C4-2B (cell line): Measurements from ENCODE around the gene RNASET2.

Experiments
- ZFX ChIP-seq: fragments of 450-650 bp; IDR thresholded peaks from 2 replicates; pipeline ENCODE4 v1.6.1; 2017
- TF ChIP-seq, protein P1 (sequence below): fragments of 450-650 bp; conservative IDR thresholded peaks from 2 replicates; pipeline ENCODE4 v1.5.1; 2017; ENCODE audit warnings: mild to moderate bottlenecking

DNA sequence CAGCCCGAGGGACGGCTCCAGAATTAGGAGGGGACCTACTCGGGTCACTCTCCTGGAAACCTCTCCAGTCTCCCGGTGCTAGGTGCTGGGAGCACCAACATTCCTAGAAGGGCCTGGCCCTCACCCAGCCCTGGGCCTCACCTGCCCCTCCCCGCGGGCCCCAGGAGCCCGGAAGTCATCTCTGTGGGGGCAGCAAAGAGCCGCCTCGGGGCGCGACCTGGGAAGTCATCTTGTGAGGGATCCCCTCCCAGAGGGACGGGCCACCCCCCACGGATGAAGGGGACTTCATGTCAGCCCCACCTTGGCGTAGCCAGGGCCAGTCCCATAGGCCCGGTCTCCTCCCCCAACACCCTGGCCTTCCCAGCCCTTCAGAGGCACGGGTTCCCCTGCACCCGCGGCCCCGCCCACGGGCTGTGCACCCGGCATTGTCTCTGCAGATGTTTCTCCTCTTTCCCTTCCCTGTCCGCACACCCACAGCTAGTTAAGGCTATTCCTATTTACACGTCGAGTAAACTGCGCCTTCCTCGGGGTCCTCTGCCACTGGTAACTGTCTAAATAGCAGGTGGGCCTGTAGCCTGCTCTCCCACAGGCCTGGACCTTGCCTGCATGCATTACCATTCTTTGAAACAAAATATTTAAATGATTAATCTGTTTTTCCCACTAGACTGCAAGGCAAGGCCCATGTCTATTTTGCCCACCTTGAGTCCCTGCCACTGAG is 896 bp upstream of the RNASET2 start:
- TF ChIP-seq, protein P1, sequence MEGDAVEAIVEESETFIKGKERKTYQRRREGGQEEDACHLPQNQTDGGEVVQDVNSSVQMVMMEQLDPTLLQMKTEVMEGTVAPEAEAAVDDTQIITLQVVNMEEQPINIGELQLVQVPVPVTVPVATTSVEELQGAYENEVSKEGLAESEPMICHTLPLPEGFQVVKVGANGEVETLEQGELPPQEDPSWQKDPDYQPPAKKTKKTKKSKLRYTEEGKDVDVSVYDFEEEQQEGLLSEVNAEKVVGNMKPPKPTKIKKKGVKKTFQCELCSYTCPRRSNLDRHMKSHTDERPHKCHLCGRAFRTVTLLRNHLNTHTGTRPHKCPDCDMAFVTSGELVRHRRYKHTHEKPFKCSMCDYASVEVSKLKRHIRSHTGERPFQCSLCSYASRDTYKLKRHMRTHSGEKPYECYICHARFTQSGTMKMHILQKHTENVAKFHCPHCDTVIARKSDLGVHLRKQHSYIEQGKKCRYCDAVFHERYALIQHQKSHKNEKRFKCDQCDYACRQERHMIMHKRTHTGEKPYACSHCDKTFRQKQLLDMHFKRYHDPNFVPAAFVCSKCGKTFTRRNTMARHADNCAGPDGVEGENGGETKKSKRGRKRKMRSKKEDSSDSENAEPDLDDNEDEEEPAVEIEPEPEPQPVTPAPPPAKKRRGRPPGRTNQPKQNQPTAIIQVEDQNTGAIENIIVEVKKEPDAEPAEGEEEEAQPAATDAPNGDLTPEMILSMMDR, result no peak
- TF ChIP-seq ZFX, result no peak
